Common myeloid progenitor, CD34-positive (primary cell): ENCODE measurements around the gene PLA2R1.

Experiments used
- CTCF ChIA-PET: fragments of 350-600 bp; sonication (Branson Sonifier 250); formaldehyde crosslinking; loops from one replicate; lab custom pipeline; 2021; ENCODE audit warnings: antibody characterized with exemption; lab: Charles Lee
- POLR2A ChIA-PET: fragments of 350-600 bp; sonication (Branson Sonifier 250); formaldehyde crosslinking; loops from one replicate; lab custom pipeline; 2021; ENCODE audit warnings: antibody characterized with exemption; lab: Charles Lee
- DNase-seq, 3 donors: peaks; one replicate each; pipeline versions ENCODE4 v3.0.0 to v3.0.0-alpha.2; 2013
- H3K27ac ChIP-seq, 2 experiments: 1 replicate in 1 of 2; 2 replicates in 1 of 2; pipeline ENCODE4 v1.7.0; 2013; ENCODE audit warnings: inconsistent platforms in 2 of 2, low read length in 2 of 2, mild to moderate bottlenecking in 2 of 2, low read depth in 1 of 2, moderate library complexity in 1 of 2; ENCODE audit not compliant: severe bottlenecking in 2 of 2, insufficient read depth in 1 of 2, poor library complexity in 1 of 2
- H3K27me3 ChIP-seq, 5 experiments: replicated peaks in 2 of 5; 1 replicate in 3 of 5; 2 replicates in 2 of 5; pipeline versions ENCODE4 v1.6.1 to v1.7.0; 2013; ENCODE audit warnings: low read length in 4 of 5, mild to moderate bottlenecking in 2 of 5, moderate library complexity in 2 of 5, inconsistent platforms in 1 of 5; ENCODE audit not compliant: insufficient read depth in 5 of 5, control insufficient read depth in 4 of 5
- H3K36me3 ChIP-seq, 4 experiments: 1 replicate in 2 of 4; 2 replicates in 2 of 4; pipeline versions ENCODE4 v1.6.1 to v1.7.0; 2013; ENCODE audit warnings: low read length in 3 of 4, control low read depth in 1 of 4, mild to moderate bottlenecking in 1 of 4; ENCODE audit not compliant: control insufficient read depth in 4 of 4, insufficient read depth in 4 of 4
- H3K4me1 ChIP-seq, 4 experiments: 1 replicate in 3 of 4; 2 replicates in 1 of 4; pipeline versions ENCODE4 v1.6.1 to v1.7.1; 2013; ENCODE audit warnings: low read length in 3 of 4, mild to moderate bottlenecking in 3 of 4, control low read depth in 1 of 4, inconsistent platforms in 1 of 4, moderate library complexity in 1 of 4; ENCODE audit not compliant: control insufficient read depth in 4 of 4, insufficient read depth in 4 of 4; ENCODE audit errors: control extremely low read depth in 1 of 4
- H3K4me3 ChIP-seq, 7 experiments: 1 replicate in 4 of 7; 2 replicates in 3 of 7; pipeline versions ENCODE4 v1.5.1 to v1.7.0; 2013; ENCODE audit warnings: mild to moderate bottlenecking in 7 of 7, low read length in 6 of 7, moderate library complexity in 6 of 7, inconsistent platforms in 2 of 7, low read depth in 2 of 7, control low read depth in 1 of 7; ENCODE audit not compliant: insufficient read depth in 4 of 7, control insufficient read depth in 1 of 7; ENCODE audit errors: extremely low read depth in 1 of 7
- H3K9me3 ChIP-seq, 5 experiments: 1 replicate in 4 of 5; 2 replicates in 1 of 5; pipeline versions ENCODE4 v1.6.1 to v1.7.1; 2013; ENCODE audit warnings: low read length in 4 of 5, mild to moderate bottlenecking in 2 of 5, inconsistent platforms in 1 of 5, low read depth in 1 of 5, moderate library complexity in 1 of 5; ENCODE audit not compliant: control insufficient read depth in 4 of 5, insufficient read depth in 2 of 5; ENCODE audit errors: control extremely low read depth in 1 of 5
- WGBS: methylation state at CpG from one replicate; pipeline ENCODE4 v1.1.5; 2013; ENCODE audit not compliant: insufficient coverage; 5-methylcytosine and 5-hydroxymethylcytosine counted together

Gene PLA2R1

DNA sequence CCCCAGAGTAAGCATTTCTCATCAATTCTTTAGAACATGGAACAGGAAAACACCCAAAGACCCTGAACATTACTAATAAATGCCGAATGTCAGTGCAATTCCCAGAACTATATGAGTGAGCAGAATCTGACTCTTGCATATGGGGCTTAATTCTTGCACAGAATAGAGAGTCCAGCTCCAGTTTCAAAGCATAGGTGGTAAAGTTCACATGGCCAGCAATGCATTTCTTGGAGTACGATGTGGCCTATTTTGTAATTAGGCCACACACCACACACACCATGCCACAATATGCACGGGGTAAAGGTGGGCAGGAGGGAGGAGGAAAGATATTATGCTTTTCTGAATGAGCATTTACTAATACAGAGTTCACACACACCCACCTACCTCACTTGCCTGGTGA, 56.5 kb downstream of the PLA2R1 start:
- 89% methylated on average over 1 of the region's 3 CpGs for WGBS
- no peak overlapping the region for H3K4me3 ChIP-seq
- H3K36me3 ChIP-seq = peaks cover 0 to 6% (median 0%) of the 10 kb centered on the region in 4 experiments
- H3K27me3 ChIP-seq = no peaks in the 10 kb centered on the region
- H3K27ac ChIP-seq = no peak overlapping the region
- ChIA-PET POLR2A (no interaction called here), CTCF (interaction anchor here (1.4 kb wide), 1 partner anchor 9 kb away, joined by 3 read pairs; no protein-coding TSS in a partner anchor)
- H3K4me1 ChIP-seq = peaks cover 0 to 5% (median 0%) of the 10 kb centered on the region in 4 experiments
- peaks cover 0 to 3% (median 0%) of the 10 kb centered on the region in 5 experiments for H3K9me3 ChIP-seq
- DNase-seq = no peak

GRCh38 chr2:160005476-160005875, 56.9 kb downstream of the PLA2R1 start:
- peaks cover 0 to 3% (median 0%) of the 10 kb centered on the region in 5 experiments for H3K9me3 ChIP-seq
- ChIA-PET CTCF (interaction anchor here (1.4 kb wide), 1 partner anchor 9 kb away, joined by 3 read pairs; no protein-coding TSS in a partner anchor), POLR2A (no interaction called here)
- H3K27ac ChIP-seq = no peak overlapping the region
- whole genome bisulfite sequencing = 100% methylated on average over 4 of the region's 5 CpGs
- peaks cover 0 to 5% (median 0%) of the 10 kb centered on the region in 4 experiments for H3K4me1 ChIP-seq
- H3K27me3 ChIP-seq = no peaks in the 10 kb centered on the region
- no peak overlapping the region for H3K4me3 ChIP-seq
- H3K36me3 ChIP-seq = peaks cover 0 to 6% (median 0%) of the 10 kb centered on the region in 4 experiments
- no peak for DNase-seq

- POLR2A ChIA-PET = no interaction called here
- H3K27me3 ChIP-seq = no peaks in the 10 kb centered on the region
- no peaks in the 10 kb centered on the region for H3K36me3 ChIP-seq
- H3K27ac ChIP-seq = no peak overlapping the region
- no peaks in the 10 kb centered on the region for H3K4me1 ChIP-seq
- peaks cover 0 to 5% (median 4%) of the 10 kb centered on the region in 5 experiments for H3K9me3 ChIP-seq
- no CpG with 5 or more reads among the region's 3 CpGs for WGBS
- H3K4me3 ChIP-seq = no peak overlapping the region
- no peak for DNase-seq
- CTCF ChIA-PET = interaction anchor here (1.9 kb wide), 1 partner anchor 11 kb away, joined by 7 read pairs; no protein-coding TSS in a partner anchor
Measured at GRCh38 chr2:159998961-159999360, 63.5 kb downstream of the PLA2R1 start.

GRCh38 chr2:159998243-159998642, 64.2 kb downstream of the PLA2R1 start:
- Histone ChIP-seq H3K27ac (no peak overlapping the region), H3K9me3 (peaks cover 0 to 5% (median 4%) of the 10 kb centered on the region in 5 experiments), H3K27me3 (no peaks in the 10 kb centered on the region), H3K4me1 (no peaks in the 10 kb centered on the region), H3K36me3 (no peaks in the 10 kb centered on the region), H3K4me3 (no peak overlapping the region)
- DNase-seq = no peak
- ChIA-PET CTCF (interaction anchor here (0.8 to 1.9 kb wide), 2 partner anchors 10 to 53 kb away, joined by 3 to 7 read pairs; no protein-coding TSS in a partner anchor), POLR2A (no interaction called here)
- no CpG with 5 or more reads among the region's 2 CpGs for WGBS

- ChIA-PET POLR2A (no interaction called here), CTCF (interaction anchor here (1.5 to 2.3 kb wide), 3 partner anchors 9 to 12 kb away, joined by 3 to 7 read pairs (median 7); no protein-coding TSS in a partner anchor)
- 89% methylated on average over 2 of the region's 3 CpGs for WGBS
- no peak for DNase-seq
- Histone ChIP-seq H3K4me1 (no peaks in the 10 kb centered on the region), H3K4me3 (no peak overlapping the region), H3K27me3 (no peaks in the 10 kb centered on the region), H3K36me3 (no peaks in the 10 kb centered on the region), H3K27ac (no peak overlapping the region), H3K9me3 (peaks cover 0 to 5% (median 4%) of the 10 kb centered on the region in 5 experiments)
Measured at GRCh38 chr2:159996792-159997546, 65.4 kb downstream of the PLA2R1 start.

DNA sequence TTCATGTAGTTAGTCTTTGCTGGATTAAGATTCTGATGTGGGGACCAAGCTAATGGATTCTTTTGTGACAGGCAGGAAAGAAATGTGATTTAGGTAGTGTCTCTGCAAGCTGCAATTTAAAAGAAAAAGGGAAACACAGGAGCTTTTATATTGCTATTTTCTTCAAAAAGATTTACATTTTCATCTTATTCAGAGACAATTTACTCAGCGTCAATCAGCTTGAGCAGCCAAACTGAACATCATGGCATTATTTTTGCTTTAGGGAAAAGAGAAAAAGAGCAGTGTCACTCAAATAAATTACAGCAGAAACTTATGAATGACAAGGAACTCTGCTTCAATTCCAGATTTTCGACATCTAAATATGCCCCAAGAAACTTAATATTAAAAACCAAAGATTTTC, 67.4 kb downstream of the PLA2R1 start:
- ChIA-PET CTCF (interaction anchor here (1.1 to 1.5 kb wide), 2 partner anchors 10 to 15 kb away, joined by 4 read pairs; no protein-coding TSS in a partner anchor), POLR2A (no interaction called here)
- H3K9me3 ChIP-seq = peaks cover 0 to 4% (median 0%) of the 10 kb centered on the region in 5 experiments
- H3K4me1 ChIP-seq = no peaks in the 10 kb centered on the region
- no CpG with 5 or more reads among the region's 2 CpGs for WGBS
- no peaks in the 10 kb centered on the region for H3K36me3 ChIP-seq
- DNase-seq = no peak
- no peak overlapping the region for H3K27ac ChIP-seq
- no peak overlapping the region for H3K4me3 ChIP-seq
- no peaks in the 10 kb centered on the region for H3K27me3 ChIP-seq

GRCh38 chr2:159989249-159989648, 73.2 kb downstream of the PLA2R1 start:
- 97% methylated on average over 3 of the region's 4 CpGs for WGBS
- Histone ChIP-seq H3K4me3 (no peak overlapping the region), H3K9me3 (peaks cover 0 to 4% (median 0%) of the 10 kb centered on the region in 5 experiments), H3K4me1 (peaks cover 0 to 2% (median 2%) of the 10 kb centered on the region in 4 experiments), H3K27me3 (no peaks in the 10 kb centered on the region), H3K27ac (no peak overlapping the region), H3K36me3 (peaks cover 0 to 4% (median 0%) of the 10 kb centered on the region in 4 experiments)
- CTCF ChIA-PET = interaction anchor here (1.7 kb wide), 1 partner anchor 9 kb away, joined by 7 read pairs; no protein-coding TSS in a partner anchor
- no peak for DNase-seq
- POLR2A ChIA-PET = no interaction called here
